Small intestine (tissue), 7 donors: ENCODE data around the gene PTGES. TPM values are rescaled to one million over a fixed set of nuclear protein-coding genes. Genes with fewer than 3 reads are reported as not detected.
"Not testable (repeated sequence)": the region's sequence is repeated elsewhere in the genome, so short reads cannot be mapped to it uniquely, and the experiment has no call there.

Experiments used
- DNase-seq, 2 donors: peaks; one replicate each; pipeline versions ENCODE4 v3.0.0 to v3.0.0-alpha.2; 2013
- FAIRE-seq: peaks from 2 replicates; lab custom pipeline; 2012; peaks lifted over from hg19 to GRCh38; lab: Jason Lieb, UNC
- H3K27ac ChIP-seq, 3 donors: one replicate each; pipeline ENCODE4 v1.5.1; 2013; ENCODE audit warnings: low read length in 2 of 3, mild to moderate bottlenecking in 2 of 3, control low read depth in 1 of 3, inconsistent platforms in 1 of 3, low read depth in 1 of 3, moderate library complexity in 1 of 3
- H3K27me3 ChIP-seq, 3 donors: one replicate each; pipeline ENCODE4 v1.6.1; 2013; ENCODE audit warnings: low read length in 3 of 3, inconsistent platforms in 1 of 3; ENCODE audit not compliant: control insufficient read depth in 3 of 3, insufficient read depth in 3 of 3
- H3K36me3 ChIP-seq, 3 donors: one replicate each; pipeline ENCODE4 v1.6.1; 2013; ENCODE audit warnings: low read length in 3 of 3, inconsistent platforms in 1 of 3, low read depth in 1 of 3, mild to moderate bottlenecking in 1 of 3, moderate library complexity in 1 of 3; ENCODE audit not compliant: control insufficient read depth in 3 of 3, insufficient read depth in 2 of 3
- H3K4me1 ChIP-seq, 3 donors: one replicate each; pipeline ENCODE4 v1.6.1; 2013; ENCODE audit warnings: low read length in 2 of 3, inconsistent platforms in 1 of 3, low read depth in 1 of 3, mild to moderate bottlenecking in 1 of 3, moderate library complexity in 1 of 3; ENCODE audit not compliant: control insufficient read depth in 3 of 3, insufficient read depth in 2 of 3
- H3K4me3 ChIP-seq, 3 donors: one replicate each; pipeline ENCODE4 v1.5.1; 2013; ENCODE audit warnings: low read length in 3 of 3, control low read depth in 1 of 3, inconsistent platforms in 1 of 3, low read depth in 1 of 3, mild to moderate bottlenecking in 1 of 3, moderate library complexity in 1 of 3
- H3K9me3 ChIP-seq, 2 donors: one replicate each; pipeline ENCODE4 v1.6.1; 2013; ENCODE audit warnings: low read depth in 1 of 2, low read length in 1 of 2; ENCODE audit not compliant: control insufficient read depth in 2 of 2, insufficient read depth in 1 of 2
- WGBS, 3 donors: extraction: QIAGEN DNeasy Blood & Tissue Kit; methylation state at CpG; one replicate each; pipeline ENCODE4 v1.1.7; 2013; 5-methylcytosine and 5-hydroxymethylcytosine counted together
- polyA plus RNA-seq, 4 donors: library from polyadenylated mRNA; stranded (reverse) in 3 of 4; unstranded in 1 of 4; fragments of 200-250 nt in 3 of 4; fragments of 120-200 nt in 1 of 4; gene quantifications; one replicate each; pipeline versions ENCODE4 v1.2.1 to v1.2.3, GENCODE V29; 2013
- donor health status: healthy with polysubstance abuse.
- donor health status: control.
- donor health status: control.
- donor health status: Bipolar disorder and iron deficiency.
- donor health status: healthy.

The PTGES gene
- polyA plus RNA-seq, 4 donors = 1.6 to 8.4 (median 6.1) TPM; not detected in 1

GRCh38 chr9:129757045-129757444 lies 4.2 kb upstream of the PTGES start:
- FAIRE-seq = no peak
- WGBS, 3 donors = 39 to 48% (median 47%) methylated on average over 9 of the region's 9 CpGs
- DNase-seq = no peak
- H3K9me3 ChIP-seq = no peaks in the 10 kb centered on the region
- H3K4me3 ChIP-seq = no peak overlapping the region
- H3K27ac ChIP-seq = no peak overlapping the region
- peaks cover 0 to 13% (median 0%) of the 10 kb centered on the region in 3 donors for H3K27me3 ChIP-seq
- H3K4me1 ChIP-seq = peaks cover 0 to 13% (median 0%) of the 10 kb centered on the region in 3 donors
- H3K36me3 ChIP-seq = no peaks in the 10 kb centered on the region

DNA sequence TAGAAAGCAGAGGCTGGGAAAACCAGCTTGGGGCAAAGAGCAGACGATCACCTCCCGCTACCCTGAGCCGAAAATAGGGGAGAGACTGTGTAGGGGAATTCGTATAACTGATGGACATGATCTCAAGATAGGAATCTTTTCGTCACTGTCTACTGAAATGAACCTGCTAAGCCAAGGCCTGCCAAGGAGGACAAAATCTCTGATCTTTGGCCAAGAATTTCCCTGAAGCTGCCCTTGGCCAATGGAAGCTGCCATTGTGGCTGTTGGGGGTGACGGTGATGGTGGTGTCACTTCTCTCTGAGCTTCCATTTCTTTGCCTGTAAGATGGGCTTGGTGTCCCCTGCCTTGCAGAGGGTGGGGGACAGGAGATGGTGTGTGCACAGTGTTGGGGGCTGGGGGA lies 3.3 kb upstream of the PTGES start:
- Histone ChIP-seq H3K4me3 (no peak overlapping the region), H3K27ac (no peak overlapping the region), H3K36me3 (no peaks in the 10 kb centered on the region), H3K9me3 (no peaks in the 10 kb centered on the region), H3K4me1 (peaks cover 0 to 8% (median 0%) of the 10 kb centered on the region in 3 donors), H3K27me3 (peaks cover 0 to 13% (median 0%) of the 10 kb centered on the region in 3 donors)
- WGBS, 3 donors = 86 to 91% (median 90%) methylated on average over 6 of the region's 6 CpGs
- DNase-seq = no peak
- no peak for FAIRE-seq

GRCh38 chr9:129755151-129755550 lies 2.3 kb upstream of the PTGES start:
- H3K4me3 ChIP-seq = no peak overlapping the region
- H3K36me3 ChIP-seq = no peaks in the 10 kb centered on the region
- WGBS, 3 donors = 57 to 83% (median 78%) methylated on average over 5 of the region's 5 CpGs
- peaks cover 0 to 10% (median 0%) of the 10 kb centered on the region in 3 donors for H3K4me1 ChIP-seq
- peaks cover 0 to 17% (median 0%) of the 10 kb centered on the region in 3 donors for H3K27me3 ChIP-seq
- FAIRE-seq (no peak), DNase-seq (no peak)
- no peaks in the 10 kb centered on the region for H3K9me3 ChIP-seq
- H3K27ac ChIP-seq = no peak overlapping the region

DNA sequence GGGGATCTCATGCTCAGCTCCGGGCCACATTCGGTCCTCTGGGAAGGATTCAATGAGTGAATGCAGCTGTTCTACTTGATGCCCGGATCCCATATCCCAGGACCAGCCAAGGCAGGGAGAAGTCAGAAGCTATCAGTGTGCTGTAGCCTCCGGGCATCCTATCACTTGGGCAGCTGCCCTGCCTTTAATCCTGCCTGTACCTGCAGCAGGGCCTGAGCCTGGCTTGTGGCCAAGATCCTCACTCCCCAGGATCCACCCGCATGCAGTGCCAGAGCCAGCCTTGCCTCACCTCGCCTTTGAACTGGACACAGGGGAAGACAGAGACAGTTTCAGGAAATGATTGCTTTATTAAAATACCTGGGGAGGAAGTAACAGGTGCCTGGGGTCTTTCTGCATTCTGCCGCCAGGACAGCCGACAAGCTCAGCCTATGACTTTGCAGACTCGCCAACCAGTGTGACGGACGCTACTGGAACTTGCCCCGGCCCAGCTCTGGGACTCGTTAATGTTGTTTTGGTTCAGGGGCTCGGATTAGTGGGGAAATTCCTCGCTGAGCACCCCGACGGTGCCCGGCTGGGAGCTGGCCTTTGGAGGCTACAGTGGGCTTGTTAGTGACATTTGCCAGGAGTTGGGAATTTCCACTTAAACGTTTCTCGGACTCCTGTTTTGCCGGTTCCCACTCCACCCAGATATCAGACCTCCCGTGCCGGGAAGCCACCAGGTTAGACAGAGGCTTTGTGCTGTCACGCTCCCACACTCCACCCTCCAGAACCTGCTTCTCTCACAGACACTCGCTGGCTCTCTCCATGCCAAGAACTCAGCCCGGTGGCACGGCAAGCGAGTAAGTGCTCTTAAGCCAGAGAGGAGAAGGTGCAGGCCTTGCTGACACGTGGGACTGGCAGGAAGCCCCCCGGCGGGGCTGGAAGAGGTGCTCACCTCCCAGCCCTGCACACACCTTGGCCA lies 721 bp downstream of the PTGES start:
- peaks cover 0 to 17% (median 0%) of the 10 kb centered on the region in 3 donors for H3K27me3 ChIP-seq
- no peaks in the 10 kb centered on the region for H3K9me3 ChIP-seq
- DNase-seq (peak in 1 of 2 donors; percentile 37), FAIRE-seq (no peak)
- WGBS, 3 donors = 20 to 36% (median 34%) methylated on average over 29 to 31 of the region's 31 CpGs
- H3K36me3 ChIP-seq = no peaks in the 10 kb centered on the region
- H3K27ac ChIP-seq = peak overlapping the region in 1 of 3 donors; percentile 52
- H3K4me3 ChIP-seq = peak overlapping the region in 1 of 3 donors; percentile 35
- H3K4me1 ChIP-seq = peaks cover 0 to 11% (median 0%) of the 10 kb centered on the region in 3 donors

DNA sequence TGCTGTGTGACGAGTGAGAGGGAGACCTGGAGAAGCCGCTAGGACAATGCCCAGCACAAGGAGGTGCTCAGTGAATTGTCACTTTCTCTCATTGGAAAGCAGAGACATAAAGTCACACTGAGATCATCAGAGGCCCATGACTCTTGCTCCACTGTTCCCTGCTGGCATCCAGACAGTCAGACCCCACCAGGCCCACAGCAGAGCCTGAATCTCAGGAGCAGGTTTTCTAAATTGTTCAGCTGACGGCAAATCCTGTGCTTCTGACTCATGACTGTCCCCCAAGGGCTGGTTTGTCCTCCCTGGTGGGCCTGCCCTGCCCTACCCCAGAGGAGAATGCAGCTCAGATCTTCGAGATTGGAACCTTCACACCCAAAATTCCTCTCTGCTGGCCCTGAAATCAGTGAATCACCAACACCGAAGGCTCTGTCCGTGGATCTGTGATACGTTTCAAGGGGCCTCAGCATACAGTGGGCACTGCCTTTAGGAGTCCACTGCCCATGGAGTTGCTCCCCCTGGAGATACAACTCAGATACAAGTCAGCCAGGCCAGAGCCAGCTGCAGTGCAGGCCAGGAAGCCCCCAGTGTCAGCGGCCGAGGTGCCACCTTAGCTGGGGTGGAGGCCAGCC lies 2.7 kb downstream of the PTGES start:
- no peak for DNase-seq
- FAIRE-seq = no peak
- H3K9me3 ChIP-seq = no peaks in the 10 kb centered on the region
- no peak overlapping the region for H3K27ac ChIP-seq
- peaks cover 0 to 14% (median 0%) of the 10 kb centered on the region in 3 donors for H3K27me3 ChIP-seq
- no peak overlapping the region for H3K4me3 ChIP-seq
- H3K4me1 ChIP-seq = peaks cover 0 to 11% (median 0%) of the 10 kb centered on the region in 3 donors
- H3K36me3 ChIP-seq = no peaks in the 10 kb centered on the region
- 82 to 85% (median 85%) methylated on average over 9 of the region's 9 CpGs for WGBS, 3 donors

- WGBS, 3 donors = 86 to 89% (median 87%) methylated on average over 6 of the region's 6 CpGs
- H3K9me3 ChIP-seq = no peaks in the 10 kb centered on the region
- H3K4me1 ChIP-seq = peaks cover 0 to 11% (median 0%) of the 10 kb centered on the region in 3 donors
- no peak overlapping the region for H3K4me3 ChIP-seq
- no peaks in the 10 kb centered on the region for H3K36me3 ChIP-seq
- DNase-seq = no peak
- no peak overlapping the region for H3K27ac ChIP-seq
- peaks cover 0 to 14% (median 0%) of the 10 kb centered on the region in 3 donors for H3K27me3 ChIP-seq
- FAIRE-seq = no peak
Measured at GRCh38 chr9:129749575-129749974, 3.3 kb downstream of the PTGES start.

DNA sequence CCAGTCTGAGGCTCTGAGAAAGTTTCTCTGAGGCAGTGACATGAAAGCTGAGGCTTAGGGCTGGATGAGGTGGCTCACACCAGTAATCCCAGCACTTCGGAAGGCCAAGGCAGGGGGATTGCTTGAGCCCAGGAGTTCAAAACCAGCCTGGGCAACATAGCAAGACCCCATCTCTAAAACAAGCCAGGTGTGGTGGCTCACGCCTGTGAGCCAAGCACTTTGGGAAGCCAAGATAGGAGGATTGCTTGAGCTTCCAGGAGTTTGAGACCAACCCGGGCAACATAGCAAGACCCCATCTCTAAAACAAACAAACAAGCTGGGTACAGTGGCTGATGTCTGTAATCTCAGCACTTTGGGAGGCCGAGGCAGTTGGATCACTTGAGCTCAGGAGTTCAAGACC lies 3.8 kb downstream of the PTGES start:
- Histone ChIP-seq H3K4me1 (peaks cover 0 to 11% (median 0%) of the 10 kb centered on the region in 3 donors), H3K27me3 (peaks cover 0 to 14% (median 0%) of the 10 kb centered on the region in 3 donors)
- H3K36me3 ChIP-seq, FAIRE-seq, H3K9me3 ChIP-seq, DNase-seq, H3K4me3 ChIP-seq, H3K27ac ChIP-seq: not testable (repeated sequence)
- WGBS, 3 donors = 78 to 93% (median 90%) methylated on average over 4 of the region's 4 CpGs

- no peaks in the 10 kb centered on the region for H3K36me3 ChIP-seq
- peaks cover 0 to 13% (median 0%) of the 10 kb centered on the region in 3 donors for H3K27me3 ChIP-seq
- peaks cover 0 to 9% (median 0%) of the 10 kb centered on the region in 3 donors for H3K4me1 ChIP-seq
- no peak overlapping the region for H3K27ac ChIP-seq
- FAIRE-seq = no peak
- no peak for DNase-seq
- 70 to 82% (median 73%) methylated on average over 5 of the region's 5 CpGs for WGBS, 3 donors
- H3K4me3 ChIP-seq = no peak overlapping the region
- no peaks in the 10 kb centered on the region for H3K9me3 ChIP-seq
Measured at GRCh38 chr9:129748249-129748648, 4.6 kb downstream of the PTGES start.
